LNCaP clone FGC (cell line): ENCODE measurements around the gene PSMB5.

Source experiments
- DNase-seq: peaks from one replicate; pipeline ENCODE4 v3.0.0-alpha.2; 2011; ENCODE audit warnings: low read depth
- H3K4me3 ChIP-seq: 2 replicates; pipeline ENCODE4 v1.5.1; 2011; ENCODE audit warnings: mild to moderate bottlenecking, low read depth, low read length, control low read depth
- CTCF ChIP-seq: IDR thresholded peaks from 2 replicates; pipeline ENCODE4 v1.5.1; 2012; ENCODE audit warnings: mild to moderate bottlenecking; ENCODE audit not compliant: control insufficient read depth, insufficient read depth; ENCODE audit errors: extremely low read depth

The PSMB5 gene

GRCh38 chr14:23030936-23031335, 3.8 kb downstream of the PSMB5 start:
- no peak for DNase-seq
- no peak overlapping the region for H3K4me3 ChIP-seq
- TF ChIP-seq CTCF: no peak

GRCh38 chr14:23028799-23029198, 5.9 kb downstream of the PSMB5 start:
- no peak for DNase-seq
- H3K4me3 ChIP-seq: no peak overlapping the region
- TF ChIP-seq CTCF: no peak

- TF ChIP-seq CTCF: no peak
- no peak for DNase-seq
- H3K4me3 ChIP-seq: no peak overlapping the region
Observed at GRCh38 chr14:23025151-23025814, 9.4 kb downstream of the PSMB5 start.

GRCh38 chr14:23024612-23025075, 10.1 kb downstream of the PSMB5 start:
- no peak for DNase-seq
- H3K4me3 ChIP-seq: no peak overlapping the region
- TF ChIP-seq CTCF: no peak

- H3K4me3 ChIP-seq: no peak overlapping the region
- DNase-seq: no peak
- TF ChIP-seq CTCF: no peak
Observed at GRCh38 chr14:23023795-23024152, 10.9 kb downstream of the PSMB5 start.

GRCh38 chr14:23023022-23023794, 11.5 kb downstream of the PSMB5 start:
- no peak for DNase-seq
- H3K4me3 ChIP-seq: no peak overlapping the region
- TF ChIP-seq CTCF: no peak
